Body of pancreas (tissue), 4 donors: ENCODE data around the gene ANKZF1.

Experiments used
- CTCF ChIP-seq, 7 experiments: fragments of 450-650 bp in 4 of 7; fragments of 200-600 bp in 3 of 7; sonication (generic) in 3 of 7; IDR thresholded peaks; one replicate each; pipeline ENCODE4 v1.5.1; 2016 to 2019; ENCODE audit warnings: antibody characterized with exemption in 7 of 7
- POLR2A ChIP-seq, 3 donors: fragments of 450-650 bp; IDR thresholded peaks; one replicate each; pipeline ENCODE4 v1.6.1; 2016; ENCODE audit warnings: antibody characterized with exemption in 3 of 3, mild to moderate bottlenecking in 2 of 3

- TF ChIP-seq CTCF (IDR thresholded peaks at IDR 0.05), result no peak
- no peak for TF ChIP-seq POLR2A (IDR thresholded peaks at IDR 0.05)
Measured at GRCh38 chr2:219245899-219246230, 16.3 kb downstream of the ANKZF1 start.
